HFFc6 (cell line): ENCODE data around the gene ARMC12. TPM values are rescaled to one million over a fixed set of nuclear protein-coding genes. Genes with fewer than 3 reads are reported as not detected.

Experiments
- DNase-seq: peaks from one replicate; pipeline ENCODE4 v3.0.0-alpha.2; 2018
- H3K27ac Mint-ChIP-seq: 2 replicates; pipeline ENCODE4 v1.8.0; 2020; ENCODE audit warnings: mild to moderate bottlenecking, mixed read lengths
- H3K27me3 Mint-ChIP-seq: 2 replicates; pipeline ENCODE4 v1.8.0; 2021; ENCODE audit warnings: mild to moderate bottlenecking, moderate library complexity, mixed read lengths; ENCODE audit not compliant: insufficient read depth
- H3K36me3 Mint-ChIP-seq: 2 replicates; pipeline ENCODE4 v1.8.0; 2021; ENCODE audit warnings: low read depth, mixed read lengths
- H3K4me1 Mint-ChIP-seq: 2 replicates; pipeline ENCODE4 v1.8.0; 2020; ENCODE audit warnings: low read depth, mixed read lengths
- H3K4me3 Mint-ChIP-seq: 2 replicates; pipeline ENCODE4 v1.8.0; 2020; ENCODE audit warnings: mild to moderate bottlenecking, moderate library complexity, mixed read lengths
- H3K9me3 Mint-ChIP-seq: 2 replicates; pipeline ENCODE4 v1.8.0; 2020; ENCODE audit warnings: mild to moderate bottlenecking, mixed read lengths
- CTCF ChIP-seq: fragments of 200-600 bp; sonication (generic); IDR thresholded peaks from 2 replicates; pipeline ENCODE4 v1.5.0; 2021; ENCODE audit warnings: antibody characterized with exemption, mild to moderate bottlenecking
- total RNA-seq, 6 experiments: library from RNA; stranded (reverse); fragmentation: NEBNext Ultra II Directional; extraction: Animal tissue kit (Norgen Biotek cat#: 25700); gene quantifications; 2 replicates in 1 of 6; 3 replicates in 5 of 6; pipeline ENCODE4 v1.2.3, GENCODE V29; 2021

The ARMC12 gene
- total RNA-seq, 6 experiments from 2014 or later = 0.17 to 0.33 (median 0.27) TPM; not detected in 2

GRCh38 chr6:35787266-35788218 lies 50.7 kb downstream of the ARMC12 start:
- Mint-ChIP-seq H3K4me1 (no peaks in the 10 kb centered on the region), H3K4me3 (no peak overlapping the region), H3K36me3 (no peaks in the 10 kb centered on the region), H3K27me3 (peaks cover 60% of the 10 kb centered on the region), H3K27ac (no peak overlapping the region), H3K9me3 (no peaks in the 10 kb centered on the region)
- TF ChIP-seq CTCF = no peak
- DNase-seq = no peak

- Mint-ChIP-seq H3K4me1 (no peaks in the 10 kb centered on the region), H3K9me3 (no peaks in the 10 kb centered on the region), H3K4me3 (no peak overlapping the region), H3K36me3 (no peaks in the 10 kb centered on the region), H3K27ac (no peak overlapping the region), H3K27me3 (peaks cover 63% of the 10 kb centered on the region)
- no peak for TF ChIP-seq CTCF
- no peak for DNase-seq
Observed at GRCh38 chr6:35788423-35788982, 51.7 kb downstream of the ARMC12 start.

GRCh38 chr6:35790683-35791082 lies 53.9 kb downstream of the ARMC12 start:
- H3K27ac Mint-ChIP-seq = no peak overlapping the region
- no peaks in the 10 kb centered on the region for H3K4me1 Mint-ChIP-seq
- H3K4me3 Mint-ChIP-seq = no peak overlapping the region
- no peak for DNase-seq
- H3K36me3 Mint-ChIP-seq = no peaks in the 10 kb centered on the region
- TF ChIP-seq CTCF = no peak
- peaks cover 72% of the 10 kb centered on the region for H3K27me3 Mint-ChIP-seq
- no peaks in the 10 kb centered on the region for H3K9me3 Mint-ChIP-seq

GRCh38 chr6:35794536-35795452 lies 58.0 kb downstream of the ARMC12 start:
- Mint-ChIP-seq H3K27ac (no peak overlapping the region), H3K27me3 (peaks cover 59% of the 10 kb centered on the region), H3K9me3 (no peaks in the 10 kb centered on the region), H3K4me3 (no peak overlapping the region), H3K4me1 (no peaks in the 10 kb centered on the region), H3K36me3 (no peaks in the 10 kb centered on the region)
- DNase-seq = no peak
- no peak for TF ChIP-seq CTCF

GRCh38 chr6:35795453-35796071 lies 58.7 kb downstream of the ARMC12 start:
- Mint-ChIP-seq H3K36me3 (no peaks in the 10 kb centered on the region), H3K4me3 (no peak overlapping the region), H3K27ac (no peak overlapping the region), H3K9me3 (no peaks in the 10 kb centered on the region), H3K27me3 (peaks cover 53% of the 10 kb centered on the region), H3K4me1 (no peaks in the 10 kb centered on the region)
- DNase-seq = no peak
- no peak for TF ChIP-seq CTCF
